Sigmoid colon (tissue), 7 donors: ENCODE results near the gene KCNJ4. TPM values are rescaled to one million over a fixed set of nuclear protein-coding genes. Genes with fewer than 3 reads are reported as not detected.
A peak's percentile ranks its signal among the peaks of the same experiment; 100 is the strongest.

Experiments
- DNase-seq: peaks from one replicate; pipeline ENCODE4 v3.0.0-alpha.2; 2019
- H3K27ac ChIP-seq, 4 donors: fragments of 200-600 bp; sonication (generic); one replicate each; pipeline ENCODE4 v1.5.1; 2016 to 2019; ENCODE audit warnings: mild to moderate bottlenecking in 1 of 4
- H3K27me3 ChIP-seq, 3 donors: fragments of 200-600 bp; sonication (generic); one replicate each; pipeline ENCODE4 v1.5.1; 2019; ENCODE audit warnings: mild to moderate bottlenecking in 1 of 3
- H3K36me3 ChIP-seq, 4 donors: fragments of 200-600 bp; sonication (generic); one replicate each; pipeline ENCODE4 v1.5.1; 2016 to 2019
- H3K4me1 ChIP-seq, 4 donors: fragments of 200-600 bp; sonication (generic); one replicate each; pipeline ENCODE4 v1.5.1; 2017 to 2019
- H3K4me3 ChIP-seq, 4 donors: fragments of 200-600 bp; sonication (generic); one replicate each; pipeline ENCODE4 v1.5.1; 2017 to 2019; ENCODE audit warnings: mild to moderate bottlenecking in 2 of 4, moderate library complexity in 1 of 4
- H3K9me3 ChIP-seq, 4 donors: fragments of 200-600 bp in 3 of 4; sonication (generic) in 3 of 4; one replicate each; pipeline versions ENCODE4 v1.5.1 to v1.6.1; 2013 to 2019
- EP300 ChIP-seq, 4 donors: sonication (generic); formaldehyde crosslinking; IDR thresholded peaks; one replicate each; pipeline ENCODE4 v1.6.1; 2017; ENCODE audit warnings: antibody characterized with exemption in 4 of 4
- POLR2A ChIP-seq, 2 donors: fragments of 450-650 bp; IDR thresholded peaks; one replicate each; pipeline ENCODE4 v1.6.1; 2016; ENCODE audit warnings: antibody characterized with exemption in 2 of 2, mild to moderate bottlenecking in 2 of 2, moderate library complexity in 2 of 2
- POLR2AphosphoS5 ChIP-seq, 4 donors: sonication (generic); formaldehyde crosslinking; IDR thresholded peaks; one replicate each; pipeline ENCODE4 v1.6.1; 2017; ENCODE audit warnings: antibody characterized with exemption in 4 of 4
- WGBS, 2 donors: extraction: QIAGEN DNeasy Blood & Tissue Kit; methylation state at CpG; one replicate each; pipeline ENCODE4 v1.1.7; 2013; 5-methylcytosine and 5-hydroxymethylcytosine counted together
- intact Hi-C: fragments of 100-400 bp; cut with DNase I; formaldehyde crosslinking; loops from one replicate; pipeline ENCODE4 v1.15.1; 2023
- polyA plus RNA-seq, 3 donors: library from polyadenylated mRNA; stranded (reverse); fragments of 200-250 nt; gene quantifications; one replicate each; pipeline ENCODE4 v1.2.3, GENCODE V29; 2013
- total RNA-seq, 4 donors: library from RNA; depleted of rRNA; stranded (reverse); fragments of >200 nt; gene quantifications; one replicate each; pipeline ENCODE4 v1.1.0, GENCODE V29; 2016
- TF ChIP-seq, protein P1 (sequence below), 4 experiments: fragments of 450-650 bp in 3 of 4; fragments of 200-600 bp in 1 of 4; IDR thresholded peaks; one replicate each; pipeline ENCODE4 v1.5.1; 2016 to 2019; ENCODE audit warnings: antibody characterized with exemption in 4 of 4, mild to moderate bottlenecking in 3 of 4, moderate library complexity in 2 of 4
- donor health status: healthy with polysubstance abuse.
- donor health status: Bipolar disorder and iron deficiency.
- donor health status: healthy.

Gene KCNJ4
- total and polyA plus RNA-seq, 7 donors, result 0.03 TPM; not detected in 6

GRCh38 chr22:38469306-38469781 is 14.3 kb upstream of the KCNJ4 start:
- H3K27ac ChIP-seq, result no peak overlapping the region
- no peaks in the 10 kb centered on the region for H3K36me3 ChIP-seq
- peaks cover 0 to 19% (median 16%) of the 10 kb centered on the region in 4 donors for H3K4me1 ChIP-seq
- TF ChIP-seq, protein P1, sequence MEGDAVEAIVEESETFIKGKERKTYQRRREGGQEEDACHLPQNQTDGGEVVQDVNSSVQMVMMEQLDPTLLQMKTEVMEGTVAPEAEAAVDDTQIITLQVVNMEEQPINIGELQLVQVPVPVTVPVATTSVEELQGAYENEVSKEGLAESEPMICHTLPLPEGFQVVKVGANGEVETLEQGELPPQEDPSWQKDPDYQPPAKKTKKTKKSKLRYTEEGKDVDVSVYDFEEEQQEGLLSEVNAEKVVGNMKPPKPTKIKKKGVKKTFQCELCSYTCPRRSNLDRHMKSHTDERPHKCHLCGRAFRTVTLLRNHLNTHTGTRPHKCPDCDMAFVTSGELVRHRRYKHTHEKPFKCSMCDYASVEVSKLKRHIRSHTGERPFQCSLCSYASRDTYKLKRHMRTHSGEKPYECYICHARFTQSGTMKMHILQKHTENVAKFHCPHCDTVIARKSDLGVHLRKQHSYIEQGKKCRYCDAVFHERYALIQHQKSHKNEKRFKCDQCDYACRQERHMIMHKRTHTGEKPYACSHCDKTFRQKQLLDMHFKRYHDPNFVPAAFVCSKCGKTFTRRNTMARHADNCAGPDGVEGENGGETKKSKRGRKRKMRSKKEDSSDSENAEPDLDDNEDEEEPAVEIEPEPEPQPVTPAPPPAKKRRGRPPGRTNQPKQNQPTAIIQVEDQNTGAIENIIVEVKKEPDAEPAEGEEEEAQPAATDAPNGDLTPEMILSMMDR (IDR thresholded peaks at IDR 0.05), result no peak
- TF ChIP-seq POLR2AphosphoS5 (IDR thresholded peaks at IDR 0.05) (no peak), EP300 (IDR thresholded peaks at IDR 0.05) (no peak), POLR2A (IDR thresholded peaks at IDR 0.05) (no peak)
- H3K9me3 ChIP-seq, result no peaks in the 10 kb centered on the region
- no peak overlapping the region for H3K4me3 ChIP-seq
- intact Hi-C loops, result loop anchor here (5.0 kb wide), 2 partner anchors 38 to 103 kb away; partner anchors contain the start of genes DDX17 and DMC1
- peaks cover 0 to 3% (median 0%) of the 10 kb centered on the region in 3 donors for H3K27me3 ChIP-seq
- 92 to 96% methylated on average over 6 of the region's 6 CpGs for WGBS, 2 donors
- no peak for DNase-seq

DNA sequence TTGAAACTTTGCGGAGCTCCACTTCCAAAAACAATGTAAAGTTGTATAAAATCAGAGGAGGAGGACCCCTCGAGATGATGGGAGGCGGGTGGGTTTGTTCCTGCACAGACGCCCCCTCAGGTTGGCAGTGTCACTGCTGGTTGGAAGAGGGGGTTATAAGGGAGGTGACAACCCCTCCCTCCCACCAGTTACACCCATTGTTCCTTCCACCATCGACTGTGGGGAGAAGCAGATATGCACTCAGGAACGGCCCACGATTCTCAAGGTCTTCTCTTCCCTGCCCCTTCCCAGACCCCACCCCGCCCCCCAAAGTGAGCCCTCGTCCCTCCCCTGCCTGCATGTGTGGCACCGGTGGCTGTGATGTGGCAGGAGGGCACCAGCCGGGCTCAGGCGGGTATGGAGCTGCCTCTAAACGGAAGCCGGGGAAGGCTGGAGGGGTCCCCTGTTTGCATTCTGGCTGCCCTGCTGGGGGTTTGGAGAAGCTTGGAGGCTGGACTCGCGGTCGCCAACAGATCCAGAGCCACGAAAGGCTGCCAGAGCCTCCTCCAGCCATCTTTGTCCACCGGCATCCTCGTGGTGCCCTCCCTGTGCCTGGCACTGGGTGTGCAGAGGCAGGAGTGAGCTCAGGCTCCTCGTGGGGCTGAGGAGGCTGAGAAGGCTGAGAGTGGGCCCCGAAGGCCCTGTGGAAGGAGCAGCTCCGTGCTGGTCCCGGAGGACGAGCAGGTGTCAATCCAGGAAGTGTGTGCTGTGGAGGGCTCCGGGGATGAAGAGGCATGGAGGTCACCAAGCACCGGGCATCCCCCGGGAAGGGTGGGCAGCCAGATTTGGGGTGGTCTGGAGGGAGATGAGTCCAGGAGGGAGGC is 13.7 kb upstream of the KCNJ4 start:
- Histone ChIP-seq H3K27me3 (peaks cover 0 to 4% (median 3%) of the 10 kb centered on the region in 3 donors), H3K4me1 (peaks cover 0 to 19% (median 16%) of the 10 kb centered on the region in 4 donors), H3K9me3 (no peaks in the 10 kb centered on the region), H3K27ac (peak overlapping the region in 3 of 4 donors; percentile 8 to 58 (median 50)), H3K36me3 (no peaks in the 10 kb centered on the region), H3K4me3 (peak overlapping the region; percentile 27 to 59 (median 56))
- no peak for TF ChIP-seq EP300 (IDR thresholded peaks at IDR 0.05)
- TF ChIP-seq, protein P1 (IDR thresholded peaks at IDR 0.05), result no peak
- TF ChIP-seq POLR2AphosphoS5 (IDR thresholded peaks at IDR 0.05), result no peak
- no peak for TF ChIP-seq POLR2A (IDR thresholded peaks at IDR 0.05)
- DNase-seq, result no peak
- intact Hi-C loops, result loop anchor here (5.0 kb wide), 2 partner anchors 39 to 104 kb away; partner anchors contain the start of genes DDX17 and DMC1
- WGBS, 2 donors, result 70 to 71% methylated on average over 28 of the region's 28 CpGs

DNA sequence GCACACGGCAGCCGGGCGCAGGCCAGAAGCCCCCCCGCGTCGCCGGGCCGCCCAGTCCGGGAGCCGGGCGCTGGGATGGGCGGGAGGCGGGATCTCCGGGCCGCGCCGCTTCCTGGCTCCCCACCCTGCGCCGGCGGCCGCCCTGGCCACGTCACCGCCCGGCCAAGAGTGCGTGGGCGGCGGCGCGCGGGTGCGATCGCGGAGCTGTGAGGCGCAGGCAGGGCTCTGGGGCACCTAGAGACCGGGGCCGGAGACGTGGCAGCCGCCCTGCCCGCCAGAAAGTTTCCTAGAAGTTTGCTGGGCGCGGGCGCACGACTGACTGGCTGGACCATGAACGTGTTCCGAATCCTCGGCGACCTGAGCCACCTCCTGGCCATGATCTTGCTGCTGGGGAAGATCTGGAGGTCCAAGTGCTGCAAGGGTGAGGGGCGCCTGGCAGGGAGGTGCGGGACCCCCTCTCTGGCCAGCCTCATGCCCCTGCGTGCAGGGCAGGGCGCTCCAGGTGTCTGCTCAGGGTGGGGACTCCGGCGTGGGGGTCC is 13.0 kb upstream of the KCNJ4 start, which contains the start of gene KDELR3:
Gene KDELR3, plus strand, starts transcription at position 193 of the 539 bp plus-strand sequence. Its CDS starts 138 bp downstream, at position 331.
- Histone ChIP-seq H3K4me1 (peaks cover 0 to 19% (median 16%) of the 10 kb centered on the region in 4 donors), H3K9me3 (no peaks in the 10 kb centered on the region), H3K27me3 (peaks cover 0 to 10% (median 3%) of the 10 kb centered on the region in 3 donors), H3K27ac (peak within 1 kb of the TSS in 3 of 4 donors; percentile 8 to 58 (median 50)), H3K36me3 (no peaks in the 10 kb centered on the region), H3K4me3 (peak within 1 kb of the TSS; percentile 28 to 59 (median 56))
- DNase-seq, result peak; percentile 80
- intact Hi-C loops, result loop anchor here (5.0 kb wide), 2 partner anchors 39 to 104 kb away; partner anchors contain the start of genes DDX17 and DMC1
- WGBS, 2 donors, result 1 to 2% methylated on average over 53 of the region's 53 CpGs
- TF ChIP-seq POLR2AphosphoS5 (IDR thresholded peaks at IDR 0.05), result peak in 1 of 4 donors; percentile 19
- TF ChIP-seq POLR2A (IDR thresholded peaks at IDR 0.05), result no peak

DNA sequence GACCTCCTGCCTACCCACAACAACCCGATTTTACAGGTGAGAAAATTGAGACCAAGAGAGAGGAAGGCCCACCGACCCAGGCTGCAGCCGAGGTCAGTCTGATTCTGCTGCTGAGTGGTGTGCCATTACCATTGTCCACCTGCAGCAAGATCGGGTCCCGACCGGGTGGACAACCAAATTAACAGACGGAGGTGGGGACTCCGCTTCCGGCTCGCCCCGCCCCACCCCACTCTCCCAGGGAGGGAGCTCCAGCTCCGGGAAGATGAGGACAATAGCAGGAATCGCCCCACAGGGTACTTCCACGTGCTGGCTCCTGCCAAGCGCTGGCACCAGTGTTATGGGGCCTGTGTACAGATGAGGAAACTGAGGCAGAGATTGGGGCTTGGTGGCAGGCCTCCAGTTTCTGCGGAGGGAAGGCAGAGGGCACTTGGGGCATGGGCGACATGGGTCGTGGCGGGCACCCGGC is 12.5 kb upstream of the KCNJ4 start:
- Histone ChIP-seq H3K4me3 (peak overlapping the region; percentile 28 to 59 (median 56)), H3K27ac (peak overlapping the region in 3 of 4 donors; percentile 8 to 58 (median 50)), H3K4me1 (peaks cover 0 to 19% (median 16%) of the 10 kb centered on the region in 4 donors), H3K27me3 (peaks cover 0 to 15% (median 3%) of the 10 kb centered on the region in 3 donors), H3K36me3 (no peaks in the 10 kb centered on the region), H3K9me3 (no peaks in the 10 kb centered on the region)
- intact Hi-C loops, result loop anchor here (5.0 kb wide), 2 partner anchors 40 to 105 kb away; partner anchors contain the start of genes DDX17 and DMC1
- DNase-seq, result no peak
- 4 to 17% methylated on average over 20 of the region's 20 CpGs for WGBS, 2 donors
- TF ChIP-seq POLR2AphosphoS5 (IDR thresholded peaks at IDR 0.05), result no peak
- no peak for TF ChIP-seq POLR2A (IDR thresholded peaks at IDR 0.05)
- TF ChIP-seq, protein P1 (IDR thresholded peaks at IDR 0.05), result no peak
- TF ChIP-seq EP300 (IDR thresholded peaks at IDR 0.05), result no peak
